HFFc6 (cell line): ENCODE results near the gene SAMD8. TPM values are rescaled to one million over a fixed set of nuclear protein-coding genes. Genes with fewer than 3 reads are reported as not detected.

ENCODE experiments used
- DNase-seq: peaks from one replicate; pipeline ENCODE4 v3.0.0-alpha.2; 2018
- H3K27ac Mint-ChIP-seq: 2 replicates; pipeline ENCODE4 v1.8.0; 2020; ENCODE audit warnings: mild to moderate bottlenecking, mixed read lengths
- H3K27me3 Mint-ChIP-seq: 2 replicates; pipeline ENCODE4 v1.8.0; 2021; ENCODE audit warnings: mild to moderate bottlenecking, moderate library complexity, mixed read lengths; ENCODE audit not compliant: insufficient read depth
- H3K36me3 Mint-ChIP-seq: 2 replicates; pipeline ENCODE4 v1.8.0; 2021; ENCODE audit warnings: low read depth, mixed read lengths
- H3K4me1 Mint-ChIP-seq: 2 replicates; pipeline ENCODE4 v1.8.0; 2020; ENCODE audit warnings: low read depth, mixed read lengths
- H3K4me3 Mint-ChIP-seq: 2 replicates; pipeline ENCODE4 v1.8.0; 2020; ENCODE audit warnings: mild to moderate bottlenecking, moderate library complexity, mixed read lengths
- H3K9me3 Mint-ChIP-seq: 2 replicates; pipeline ENCODE4 v1.8.0; 2020; ENCODE audit warnings: mild to moderate bottlenecking, mixed read lengths
- CTCF ChIP-seq: fragments of 200-600 bp; sonication (generic); IDR thresholded peaks from 2 replicates; pipeline ENCODE4 v1.5.0; 2021; ENCODE audit warnings: antibody characterized with exemption, mild to moderate bottlenecking
- total RNA-seq, 6 experiments: library from RNA; stranded (reverse); fragmentation: NEBNext Ultra II Directional; extraction: Animal tissue kit (Norgen Biotek cat#: 25700); gene quantifications; 2 replicates in 1 of 6; 3 replicates in 5 of 6; pipeline ENCODE4 v1.2.3, GENCODE V29; 2021

SAMD8 gene
- total RNA-seq, 6 experiments from 2014 or later: 26.5 to 31.5 (median 29.9) TPM

DNA sequence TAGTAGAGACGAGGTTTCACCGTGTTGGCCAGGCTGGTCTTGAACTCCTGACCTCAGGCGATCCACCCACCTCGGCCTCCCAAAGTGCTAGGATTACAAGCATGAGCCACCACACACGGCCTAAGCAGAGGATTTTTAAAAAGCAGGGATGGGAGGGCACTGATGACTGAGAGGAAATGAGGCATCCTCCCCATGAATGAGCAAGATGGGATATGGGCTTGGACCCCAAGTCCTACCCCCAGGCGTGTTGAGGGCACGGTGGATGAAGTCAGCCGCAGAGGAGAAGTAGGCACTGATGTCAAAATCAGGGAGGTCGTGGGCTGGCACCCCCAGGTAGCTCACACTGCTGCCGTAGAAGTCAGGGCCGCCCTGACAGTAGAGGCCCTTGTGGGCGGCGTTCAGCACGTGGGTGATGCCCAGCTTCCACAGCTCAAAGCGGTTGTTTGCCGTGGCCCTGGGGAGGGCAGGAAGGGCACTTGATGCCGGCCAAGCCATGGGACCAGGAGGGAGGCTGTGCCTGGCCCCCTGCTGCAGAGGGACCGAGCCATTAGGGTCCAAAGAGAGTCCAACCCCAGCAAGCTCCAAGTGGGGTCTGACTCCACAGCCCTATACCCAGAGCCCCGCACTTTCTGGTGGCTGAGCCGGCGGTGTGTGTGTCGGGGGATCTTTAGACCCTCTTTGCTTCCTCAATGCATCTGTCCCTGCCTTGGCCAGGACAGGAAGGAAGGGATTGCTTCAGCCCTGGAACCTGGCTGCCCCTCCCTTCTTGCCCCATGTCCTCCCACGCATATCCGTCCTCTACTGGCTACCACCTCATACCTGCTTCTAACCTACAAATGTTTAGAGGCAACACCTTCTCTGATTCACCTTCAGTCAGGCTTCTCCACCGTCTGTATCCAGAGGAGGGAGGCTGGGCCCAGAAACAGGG lies 3.4 kb upstream of the SAMD8 start:
- Mint-ChIP-seq H3K4me3 (no peak overlapping the region), H3K4me1 (peaks cover 29% of the 10 kb centered on the region), H3K27me3 (no peaks in the 10 kb centered on the region; the same call in 1 of the 2 replicates), H3K27ac (no peak overlapping the region; the same call in 1 of the 2 replicates), H3K36me3 (peaks cover 7% of the 10 kb centered on the region; the same call in 1 of the 2 replicates), H3K9me3 (no peaks in the 10 kb centered on the region)
- DNase-seq: no peak
- no peak for TF ChIP-seq CTCF

DNA sequence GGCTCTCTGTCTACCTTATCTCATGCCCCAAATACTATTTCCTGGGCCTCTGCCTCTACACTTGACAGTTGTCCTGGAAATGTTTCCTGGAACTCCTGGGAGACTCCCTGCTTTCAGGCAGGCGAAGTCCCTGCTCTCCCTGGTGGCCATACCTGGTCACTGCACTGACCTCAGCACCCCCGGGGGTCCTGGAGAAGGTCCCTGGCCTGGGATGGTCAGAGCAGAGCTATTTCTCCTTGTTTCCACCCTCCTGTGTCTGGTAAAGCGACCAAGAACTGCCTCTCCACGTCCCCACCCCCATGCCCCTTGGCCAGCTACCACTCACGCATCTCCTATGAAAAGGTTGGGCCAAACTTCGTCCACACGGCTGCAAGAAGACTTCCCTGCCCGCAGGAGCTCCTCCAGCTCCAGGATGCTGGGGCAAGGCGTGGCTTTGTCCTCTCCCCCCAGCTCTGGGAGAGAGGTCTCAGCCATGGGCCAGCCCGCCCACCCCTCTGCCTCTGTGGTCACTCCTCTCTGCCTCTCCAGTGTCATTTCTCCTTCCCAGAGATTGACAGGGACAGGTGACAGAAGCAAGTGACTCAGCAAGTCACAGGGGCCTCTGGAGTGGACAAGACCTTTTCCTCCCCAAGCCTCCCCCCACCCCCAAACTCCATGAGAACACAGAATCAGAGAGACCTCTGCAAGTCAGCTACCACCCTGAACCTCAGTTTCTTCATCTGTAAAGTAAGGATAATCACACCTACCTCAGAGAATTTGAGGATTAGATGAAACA lies 2.6 kb upstream of the SAMD8 start:
- H3K9me3 Mint-ChIP-seq: no peaks in the 10 kb centered on the region
- no peak for DNase-seq
- peak overlapping the region; percentile 97 for H3K27ac Mint-ChIP-seq
- H3K27me3 Mint-ChIP-seq: no peaks in the 10 kb centered on the region; the same call in 1 of the 2 replicates
- no peak overlapping the region for H3K4me3 Mint-ChIP-seq
- TF ChIP-seq CTCF: peak; percentile 80
- H3K4me1 Mint-ChIP-seq: peaks cover 38% of the 10 kb centered on the region
- H3K36me3 Mint-ChIP-seq: peaks cover 7% of the 10 kb centered on the region; the same call in 1 of the 2 replicates

- Mint-ChIP-seq H3K9me3 (no peaks in the 10 kb centered on the region), H3K36me3 (peaks cover 7% of the 10 kb centered on the region; the same call in 1 of the 2 replicates), H3K4me1 (peaks cover 40% of the 10 kb centered on the region), H3K27me3 (no peaks in the 10 kb centered on the region; the same call in 1 of the 2 replicates), H3K27ac (peak overlapping the region; percentile 97), H3K4me3 (0 out of 2 replicates have a peak overlapping the region, but pooled peaks have one; percentile 11)
- DNase-seq: no peak
- no peak for TF ChIP-seq CTCF
Measured at GRCh38 chr10:75109459-75109778, 2.0 kb upstream of the SAMD8 start.

DNA sequence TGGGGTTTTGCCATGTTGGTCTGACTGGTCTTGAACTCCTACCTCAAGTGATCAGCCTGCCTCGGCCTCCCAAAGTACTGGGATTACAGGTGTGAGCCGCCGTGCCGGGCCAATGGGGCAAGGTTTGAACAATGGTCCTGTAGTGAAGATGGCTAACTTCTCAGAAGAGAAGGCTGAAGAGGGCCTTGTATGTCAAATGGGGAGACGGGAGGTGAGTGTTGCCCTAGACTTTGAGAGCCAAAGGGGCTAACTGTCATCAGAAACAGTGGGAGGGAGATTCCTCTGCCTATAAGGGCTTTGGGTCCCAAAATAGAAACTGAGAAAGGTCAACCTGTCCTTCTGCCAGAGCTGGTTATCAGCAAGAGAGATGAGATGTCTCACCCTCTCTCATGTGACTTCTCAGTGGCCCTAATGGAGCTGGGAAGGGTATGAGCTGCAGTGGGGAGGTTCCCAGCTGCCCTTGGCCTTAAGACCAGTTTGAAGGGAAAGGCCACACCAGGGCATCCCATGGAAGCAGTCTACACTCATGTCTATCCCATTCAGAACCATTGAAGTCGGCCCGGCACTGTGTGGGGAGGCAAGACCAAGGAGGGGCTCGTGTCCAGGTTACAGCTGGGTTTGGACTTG lies 1.3 kb upstream of the SAMD8 start:
- Mint-ChIP-seq H3K27ac (peak overlapping the region; percentile 97), H3K27me3 (no peaks in the 10 kb centered on the region; the same call in 1 of the 2 replicates), H3K36me3 (peaks cover 7% of the 10 kb centered on the region; the same call in 1 of the 2 replicates), H3K9me3 (no peaks in the 10 kb centered on the region), H3K4me1 (peaks cover 47% of the 10 kb centered on the region), H3K4me3 (peak overlapping the region; percentile 92)
- DNase-seq: no peak
- no peak for TF ChIP-seq CTCF
